ENCODE data around the gene HIGD2A. TPM values are rescaled to one million over a fixed set of nuclear protein-coding genes. Genes with fewer than 3 reads are reported as not detected.

Gene HIGD2A
- total and polyA plus RNA-seq, 2 of the 13 experiments (the other 11 are each of a cell fraction or from before 2014, with no cell fraction given): 89.2 to 146 TPM

- TF ChIP-seq ZBTB10 (CRISPR knock-in tag; IDR thresholded peaks at IDR 0.05; ENCODE audit: borderline replicate concordance) (no peak), AKNA (CRISPR knock-in tag; IDR thresholded peaks at IDR 0.05; ENCODE audit: borderline replicate concordance) (no peak), ZFP37 (CRISPR knock-in tag; IDR thresholded peaks at IDR 0.05; ENCODE audit: borderline replicate concordance) (no peak), THAP11 (CRISPR knock-in tag; IDR thresholded peaks at IDR 0.05) (no peak), ZC3H13 (CRISPR knock-in tag; IDR thresholded peaks at IDR 0.05) (no peak), ZNF7 (CRISPR knock-in tag; IDR thresholded peaks at IDR 0.05) (peak; percentile 72; the same call in 1 of the 2 replicates), ONECUT2 (CRISPR knock-in tag; IDR thresholded peaks at IDR 0.05) (no peak), NR2F1 (CRISPR knock-in tag; IDR thresholded peaks at IDR 0.05) (peak; percentile 10 to 43; a peak in 2 of 4 replicates), ZNF83 (CRISPR knock-in tag; IDR thresholded peaks at IDR 0.05; ENCODE audit: borderline replicate concordance) (no peak), ZNF101 (CRISPR knock-in tag; IDR thresholded peaks at IDR 0.05; ENCODE audit: borderline replicate concordance, low read depth) (no peak), ZBTB7B (CRISPR knock-in tag; IDR thresholded peaks at IDR 0.05) (0 out of 2 replicates have a peak, but pooled peaks have one; percentile 25), KAT2B (IDR thresholded peaks at IDR 0.05; ENCODE audit: borderline replicate concordance, low read depth, low read length) (no peak), MXD4 (CRISPR knock-in tag; IDR thresholded peaks at IDR 0.05) (no peak), KAT8 (CRISPR knock-in tag; IDR thresholded peaks at IDR 0.05) (no peak), ZNF790 (CRISPR knock-in tag; IDR thresholded peaks at IDR 0.05; ENCODE audit: borderline replicate concordance) (no peak), CHD2 (IDR thresholded peaks at IDR 0.05; ENCODE audit: low read depth, low read length) (no peak), PRMT3 (CRISPR knock-in tag; IDR thresholded peaks at IDR 0.05; ENCODE audit: borderline replicate concordance, low read depth) (no peak), PBX2 (CRISPR knock-in tag; IDR thresholded peaks at IDR 0.05) (no peak), SMAD3 (CRISPR knock-in tag; IDR thresholded peaks at IDR 0.05) (0 out of 2 replicates have a peak, but pooled peaks have one; percentile 29), TCF7 (IDR thresholded peaks at IDR 0.05; ENCODE audit: low read depth) (no peak), CAMTA2 (CRISPR knock-in tag; IDR thresholded peaks at IDR 0.05; ENCODE audit: borderline replicate concordance) (no peak), TEAD2 (CRISPR knock-in tag; IDR thresholded peaks at IDR 0.05) (no peak), HOXA3 (CRISPR knock-in tag; IDR thresholded peaks at IDR 0.05) (no peak)
These were observed 41.4 kb downstream of the HIGD2A start (continued) for GRCh38 chr5:176429972-176430371.

Measured in HepG2 (cell line).